HCT116 (cell line): ENCODE data around the gene ARHGAP35.
"Not testable (repeated sequence)": the region's sequence is repeated elsewhere in the genome, so short reads cannot be mapped to it uniquely, and the experiment has no call there.

ENCODE experiments used
- CTCF ChIP-seq, 3 experiments: fragments of 200-600 bp in 1 of 3; sonication (generic) in 1 of 3; IDR thresholded peaks in 2 of 3; conservative IDR thresholded peaks in 1 of 3; 2 replicates each; pipeline ENCODE4 v1.5.1; 2012 to 2017; ENCODE audit warnings: low read depth in 2 of 3, low read length in 2 of 3, antibody characterized with exemption in 1 of 3, borderline replicate concordance in 1 of 3, control low read depth in 1 of 3, mild to moderate bottlenecking in 1 of 3, mixed read lengths in 1 of 3, mixed run types in 1 of 3, moderate library complexity in 1 of 3; ENCODE audit not compliant: insufficient read depth in 1 of 3
- EZH2 ChIP-seq: fragments of 200-600 bp; sonication (generic); IDR thresholded peaks from 2 replicates; pipeline ENCODE4 v1.6.1; 2017; ENCODE audit warnings: antibody characterized with exemption, mixed run types
- EZH2phosphoT487 ChIP-seq: fragments of 200-600 bp; IDR thresholded peaks from 2 replicates; pipeline ENCODE4 v1.6.1; 2018; ENCODE audit warnings: antibody characterized with exemption, borderline replicate concordance
- MAX ChIP-seq: IDR thresholded peaks from 2 replicates; pipeline ENCODE4 v1.6.1; 2012
- POLR2A ChIP-seq: IDR thresholded peaks from 2 replicates; pipeline ENCODE4 v1.7.0; 2011; ENCODE audit warnings: borderline replicate concordance; ENCODE audit not compliant: insufficient read depth, insufficient read length; ENCODE audit errors: extremely low read depth
- POLR2AphosphoS5 ChIP-seq: IDR thresholded peaks from 2 replicates; pipeline ENCODE4 v1.6.1; 2011; ENCODE audit warnings: mild to moderate bottlenecking, low read depth, low read length, moderate library complexity
- RAD21 ChIP-seq: IDR thresholded peaks from 2 replicates; pipeline ENCODE4 v1.6.1; 2012; ENCODE audit warnings: low read depth, mild to moderate bottlenecking
- REST ChIP-seq: IDR thresholded peaks from 2 replicates; pipeline ENCODE4 v1.6.1; 2012; ENCODE audit warnings: low read depth
- SIN3A ChIP-seq: IDR thresholded peaks from 2 replicates; pipeline ENCODE4 v1.6.1; 2012; ENCODE audit warnings: low read depth

GRCh38 chr19:46882751-46883150, 22.0 kb downstream of the ARHGAP35 start:
- not testable (repeated sequence) for TF ChIP-seq CTCF (IDR thresholded peaks at IDR 0.05 in 2 of 3, conservative IDR thresholded peaks at IDR 0.05 in 1 of 3; ENCODE audit: borderline replicate concordance in 1 of 3, insufficient read depth in 1 of 3, low read depth in 2 of 3, low read length in 2 of 3); EZH2; POLR2A; RAD21; EZH2phosphoT487; MAX; SIN3A; POLR2AphosphoS5; REST
